WI38 (cell line): ENCODE measurements around the gene INTS1.

ENCODE experiments used
- H3K4me3 ChIP-seq: 2 replicates; pipeline ENCODE4 v1.5.1; 2011; ENCODE audit warnings: low read depth, mild to moderate bottlenecking, control low read depth, low read length
- TF ChIP-seq, protein P1 (sequence below): IDR thresholded peaks from 2 replicates; pipeline ENCODE4 v1.5.1; 2012; ENCODE audit warnings: low read depth, mild to moderate bottlenecking, control low read depth, low read length

Gene INTS1

DNA sequence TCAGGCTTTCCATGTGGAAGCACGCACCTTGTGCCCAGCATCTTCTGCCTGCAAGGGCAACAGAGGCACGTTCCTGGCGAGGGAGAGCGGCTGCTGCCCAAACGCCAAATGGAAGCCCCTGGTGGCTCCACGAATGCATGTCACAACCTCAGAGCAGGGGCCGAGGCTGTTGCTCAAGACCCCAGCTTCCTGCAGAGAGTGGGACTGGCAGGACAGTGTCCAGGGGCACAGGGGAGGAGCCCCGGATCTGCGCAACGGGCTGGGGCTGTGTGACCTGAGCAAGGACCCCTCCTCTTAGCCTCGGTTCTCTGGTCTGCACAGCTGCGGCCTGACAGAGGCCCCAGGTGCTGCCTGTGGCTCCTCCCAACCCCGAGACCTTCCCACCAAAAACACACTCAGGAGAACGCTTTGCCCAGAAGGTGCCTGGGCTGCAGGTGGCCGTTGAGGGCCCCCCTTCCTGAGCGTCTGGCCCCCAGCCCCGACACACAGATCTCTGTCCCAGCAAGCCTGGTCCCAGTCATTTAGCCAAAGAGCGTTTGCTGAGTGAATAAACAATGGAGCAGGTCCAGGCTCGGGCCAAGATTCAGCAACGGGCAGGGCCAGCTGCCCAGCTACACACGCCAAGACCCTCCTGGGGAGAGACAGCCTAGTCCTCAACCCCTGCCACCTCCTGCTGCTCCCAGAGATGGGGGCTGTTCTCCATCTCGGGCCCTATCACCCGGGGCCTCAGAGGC lies 46.1 kb downstream of the INTS1 start:
- H3K4me3 ChIP-seq: peak overlapping the region; percentile 89
- TF ChIP-seq, protein P1, sequence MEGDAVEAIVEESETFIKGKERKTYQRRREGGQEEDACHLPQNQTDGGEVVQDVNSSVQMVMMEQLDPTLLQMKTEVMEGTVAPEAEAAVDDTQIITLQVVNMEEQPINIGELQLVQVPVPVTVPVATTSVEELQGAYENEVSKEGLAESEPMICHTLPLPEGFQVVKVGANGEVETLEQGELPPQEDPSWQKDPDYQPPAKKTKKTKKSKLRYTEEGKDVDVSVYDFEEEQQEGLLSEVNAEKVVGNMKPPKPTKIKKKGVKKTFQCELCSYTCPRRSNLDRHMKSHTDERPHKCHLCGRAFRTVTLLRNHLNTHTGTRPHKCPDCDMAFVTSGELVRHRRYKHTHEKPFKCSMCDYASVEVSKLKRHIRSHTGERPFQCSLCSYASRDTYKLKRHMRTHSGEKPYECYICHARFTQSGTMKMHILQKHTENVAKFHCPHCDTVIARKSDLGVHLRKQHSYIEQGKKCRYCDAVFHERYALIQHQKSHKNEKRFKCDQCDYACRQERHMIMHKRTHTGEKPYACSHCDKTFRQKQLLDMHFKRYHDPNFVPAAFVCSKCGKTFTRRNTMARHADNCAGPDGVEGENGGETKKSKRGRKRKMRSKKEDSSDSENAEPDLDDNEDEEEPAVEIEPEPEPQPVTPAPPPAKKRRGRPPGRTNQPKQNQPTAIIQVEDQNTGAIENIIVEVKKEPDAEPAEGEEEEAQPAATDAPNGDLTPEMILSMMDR: no peak

DNA sequence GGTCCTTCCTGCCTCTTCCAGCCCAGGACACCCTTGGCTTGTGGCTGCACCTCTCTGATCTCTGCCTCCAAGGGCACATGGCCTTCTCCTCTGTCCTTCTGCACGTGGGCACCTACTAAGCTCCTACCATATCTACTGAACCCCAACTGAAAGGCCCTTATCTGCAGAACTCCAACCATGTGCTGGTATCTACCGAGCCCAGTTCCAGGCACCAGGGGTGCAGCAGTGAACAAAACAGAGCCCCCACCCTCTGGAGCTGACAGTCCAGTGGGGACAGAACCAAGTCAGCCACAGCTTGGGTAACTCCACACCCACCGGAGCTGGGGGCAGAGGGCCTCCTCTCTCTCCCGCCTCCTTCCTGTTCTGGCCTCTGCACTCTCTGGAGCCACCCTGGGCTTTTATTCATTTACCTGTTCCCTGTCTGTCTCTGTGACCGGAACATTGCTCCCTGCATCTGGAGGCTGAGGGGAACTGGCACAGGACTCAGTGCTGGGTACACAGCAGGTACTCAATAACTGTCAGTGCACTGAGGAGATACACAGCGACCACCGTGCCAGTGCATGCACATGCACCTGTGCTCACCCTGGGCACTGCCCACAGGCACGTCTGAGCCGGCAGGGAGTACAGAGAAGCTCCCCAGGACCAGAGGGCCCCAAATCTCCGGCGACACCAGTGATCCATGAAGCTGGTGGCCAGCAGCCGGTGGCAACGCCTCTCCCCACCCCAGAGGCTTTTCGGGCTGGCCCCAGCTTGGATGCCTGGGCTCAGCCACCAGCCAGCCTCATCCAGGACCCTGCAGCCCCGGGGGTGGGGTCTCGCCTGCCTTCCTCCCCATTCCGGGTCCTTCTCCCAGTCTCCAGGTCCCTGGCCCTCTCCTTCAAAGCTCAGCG lies 46.9 kb downstream of the INTS1 start:
- H3K4me3 ChIP-seq: peak overlapping the region; percentile 89
- TF ChIP-seq, protein P1: no peak

DNA sequence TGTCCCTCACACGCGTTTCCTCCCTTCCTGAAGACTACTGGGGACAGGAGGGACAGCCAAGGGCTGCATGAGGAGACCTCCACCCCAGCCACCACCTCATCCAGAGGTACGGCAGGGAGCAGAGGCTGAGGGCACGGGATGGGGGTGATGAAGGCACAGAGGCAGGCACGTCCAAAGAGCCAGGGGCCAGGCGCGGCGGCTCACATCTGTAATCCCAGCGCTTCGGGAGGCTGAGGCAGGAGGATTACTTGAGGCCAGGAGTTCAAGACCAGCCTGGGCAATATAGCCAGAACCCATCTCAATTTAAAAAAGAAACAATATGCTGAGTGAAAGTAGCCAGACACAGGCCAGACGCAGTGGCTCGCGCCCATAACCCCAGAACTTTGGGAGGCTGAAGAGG lies 48.2 kb downstream of the INTS1 start:
- TF ChIP-seq, protein P1: no peak
- H3K4me3 ChIP-seq: no peak overlapping the region

DNA sequence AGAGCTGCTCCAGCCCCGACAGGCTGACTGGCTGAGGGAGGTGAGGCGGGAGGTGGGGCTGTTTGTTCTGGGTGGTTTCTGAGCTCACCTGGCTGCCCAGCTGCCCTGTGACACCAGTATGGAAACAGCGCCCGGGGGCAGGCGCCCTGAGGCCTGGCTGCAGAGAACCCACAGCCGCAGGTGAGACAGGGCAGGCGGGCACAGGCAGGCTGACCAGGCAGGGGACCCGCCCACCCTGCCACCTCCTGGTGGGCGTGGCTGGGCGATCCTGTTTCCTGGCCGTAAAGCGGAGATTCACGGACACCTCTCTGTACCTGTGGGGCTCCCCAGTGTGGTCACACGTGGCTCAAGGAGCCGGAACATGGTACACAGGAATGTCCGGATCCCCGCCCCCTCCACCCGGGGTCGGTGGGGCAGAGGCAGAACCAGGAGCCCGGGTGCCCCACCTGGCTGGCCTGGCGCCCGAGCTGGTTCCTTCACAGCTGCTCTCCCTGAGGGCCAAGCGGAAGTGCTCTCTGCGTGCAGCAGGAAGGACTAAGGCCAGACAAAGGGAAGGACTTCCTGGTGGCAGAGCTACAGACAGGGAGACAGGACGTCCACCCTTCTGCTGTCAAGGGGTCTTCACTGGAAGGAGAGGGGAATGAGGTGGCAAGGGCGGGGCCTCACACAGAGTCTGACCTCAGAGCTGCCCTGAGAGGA lies 48.8 kb downstream of the INTS1 start:
- no peak overlapping the region for H3K4me3 ChIP-seq
- TF ChIP-seq, protein P1: no peak

DNA sequence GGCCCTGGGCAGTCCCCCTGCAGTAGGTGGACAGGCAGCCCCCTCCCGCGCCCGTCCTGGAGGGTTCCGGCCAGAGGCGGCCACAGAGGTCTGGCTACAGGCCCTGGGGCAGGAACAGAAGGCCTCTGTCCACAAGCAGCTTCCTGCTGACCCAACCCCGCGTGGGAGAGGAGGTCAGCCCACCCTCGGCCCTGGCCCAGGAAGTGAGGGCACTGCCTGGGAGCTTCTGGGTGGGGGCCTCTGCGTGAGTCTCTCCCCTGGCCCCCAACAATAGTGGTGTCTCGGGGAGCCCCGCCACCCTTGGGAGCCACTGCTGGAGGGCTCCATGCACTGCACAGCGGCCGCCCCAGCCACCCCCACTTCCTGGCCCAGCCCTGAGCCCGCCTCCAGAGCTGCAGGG lies 49.6 kb downstream of the INTS1 start:
- TF ChIP-seq, protein P1: no peak
- no peak overlapping the region for H3K4me3 ChIP-seq

DNA sequence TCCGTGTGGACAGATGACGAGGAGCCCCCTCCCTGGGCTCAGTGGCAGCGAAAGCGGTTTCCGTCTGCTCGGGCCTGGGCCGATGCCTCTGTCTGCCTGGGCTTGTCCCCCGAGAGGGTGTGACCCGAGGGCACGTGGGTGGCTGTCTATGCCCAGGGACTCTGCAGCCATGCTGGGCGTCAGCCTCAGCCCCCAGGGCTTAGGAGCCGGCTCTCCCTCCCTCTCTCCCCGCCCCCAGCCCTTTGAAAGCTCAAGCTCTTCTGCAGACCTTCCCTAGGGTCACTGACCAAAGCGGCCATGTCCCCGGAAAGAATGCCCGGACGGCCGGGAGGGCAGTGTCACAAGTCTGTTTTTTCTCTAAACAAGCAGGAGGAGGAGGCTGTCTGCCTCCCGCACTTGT lies 52.0 kb downstream of the INTS1 start:
- H3K4me3 ChIP-seq: no peak overlapping the region
- TF ChIP-seq, protein P1: no peak

DNA sequence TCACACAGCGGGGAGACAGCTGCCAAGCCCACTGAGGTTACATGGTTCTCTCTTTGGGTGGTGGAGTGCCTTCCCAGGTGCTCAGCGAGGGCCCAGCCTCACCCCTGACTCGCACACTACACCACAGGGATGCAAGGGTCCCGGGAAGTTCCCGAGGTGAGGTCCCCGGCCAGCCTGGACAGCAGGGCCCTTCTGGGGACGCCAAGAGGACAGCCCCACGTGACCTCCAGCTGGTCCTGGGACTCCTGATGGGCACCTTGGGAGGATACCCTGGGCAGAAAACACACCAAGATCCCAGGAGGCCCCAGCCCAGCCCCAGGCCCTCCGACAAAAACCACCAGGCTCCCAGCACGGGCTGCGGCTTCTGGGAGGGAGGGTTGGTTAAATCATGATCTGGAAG lies 53.2 kb downstream of the INTS1 start:
- TF ChIP-seq, protein P1: no peak
- no peak overlapping the region for H3K4me3 ChIP-seq
